K562 (cell line): ENCODE measurements around the gene FAM83D. TPM values are rescaled to one million over a fixed set of nuclear protein-coding genes. Genes with fewer than 3 reads are reported as not detected.

ENCODE experiments used
- ATAC-seq: fragments of 200-7000 bp; cut with Tn5 transposase; 3 replicates; pipeline ENCODE4 v1.9.1; 2020; ENCODE audit warnings: moderate library complexity
- BruUV-seq: library from RNA; stranded (reverse); fragments of 400-500 nt; replicated peaks from 2 replicates; lab custom pipeline; 2021; lab: Mats Ljungman, UMichigan
- CTCF ChIA-PET: fragments of 300-600 bp; formaldehyde crosslinking; extraction: SDS; loops from one replicate; lab custom pipeline; 2021; ENCODE audit warnings: low intra/inter-chr PET ratio; lab: Yijun Ruan, JAX
- POLR2A ChIA-PET: fragments of 300-600, 350-650 bp; sonication (Branson Sonifier 250); formaldehyde crosslinking; extraction: SDS; loops from one replicate; lab custom pipeline; 2021; ENCODE audit warnings: antibody characterized with exemption, inconsistent platforms; lab: Yijun Ruan, JAX
- DNase-seq, 4 experiments: peaks; one replicate each; pipeline versions ENCODE4 v3.0.0 to v3.0.0-alpha.2; 2011 to 2018; ENCODE audit warnings: low spot score in 3 of 4, mixed read lengths in 3 of 4; ENCODE audit errors: extremely low read depth in 1 of 4
- FAIRE-seq: peaks from 2 replicates; lab custom pipeline; 2011; peaks lifted over from hg19 to GRCh38; lab: Jason Lieb, UNC
- H2AFZ ChIP-seq: 2 replicates; pipeline ENCODE4 v1.6.0; 2011; ENCODE audit warnings: low read depth, low read length, control low read depth, inconsistent platforms
- H3K27ac ChIP-seq: fragments of 200-600 bp; 3 replicates; pipeline ENCODE4 v1.8.0; 2011; ENCODE audit warnings: low read depth, mild to moderate bottlenecking, control low read depth, inconsistent platforms, low read length, moderate library complexity, mixed read lengths; ENCODE audit errors: extremely low read depth
- H3K27me3 ChIP-seq, 2 experiments: fragments of 300-600 bp in 1 of 2; 2 replicates in 1 of 2; 3 replicates in 1 of 2; pipeline versions ENCODE4 v1.6.0 to v1.8.0; 2011; ENCODE audit warnings: inconsistent platforms in 2 of 2, low read length in 2 of 2, mild to moderate bottlenecking in 1 of 2, mixed read lengths in 1 of 2, moderate library complexity in 1 of 2; ENCODE audit not compliant: control insufficient read depth in 2 of 2, insufficient read depth in 2 of 2
- H3K36me3 ChIP-seq: fragments of 300-600 bp; 3 replicates; pipeline ENCODE4 v1.8.0; 2011; ENCODE audit warnings: mild to moderate bottlenecking, low read length, inconsistent platforms; ENCODE audit not compliant: control insufficient read depth, insufficient read depth
- H3K4me1 ChIP-seq, 2 experiments: fragments of 200-600 bp in 1 of 2; replicated peaks in 1 of 2; 2 replicates in 1 of 2; 3 replicates in 1 of 2; pipeline versions ENCODE4 v1.5.1 to v1.8.0; 2011; ENCODE audit warnings: inconsistent platforms in 2 of 2, low read length in 2 of 2, mild to moderate bottlenecking in 1 of 2, mixed read lengths in 1 of 2, moderate library complexity in 1 of 2; ENCODE audit not compliant: control insufficient read depth in 2 of 2, insufficient read depth in 2 of 2
- H3K4me2 ChIP-seq: 2 replicates; pipeline ENCODE4 v1.6.1; 2011; ENCODE audit warnings: low read length, control low read depth, inconsistent platforms, mixed read lengths; ENCODE audit not compliant: insufficient read depth
- H3K4me3 ChIP-seq: fragments of 200-600 bp; sonication (generic), shearing (Covaris generic); 2 replicates; pipeline ENCODE4 v1.5.1; 2016; ENCODE audit warnings: control low read depth, inconsistent platforms
- H3K79me2 ChIP-seq: fragments of 200-600 bp; 3 replicates; pipeline ENCODE4 v1.8.0; 2011; ENCODE audit warnings: low read length, inconsistent platforms; ENCODE audit not compliant: control insufficient read depth, insufficient read depth
- H3K9ac ChIP-seq, 2 experiments: 2 replicates each; pipeline versions ENCODE4 v1.6.0 to v1.6.1; 2011; ENCODE audit warnings: low read depth in 2 of 2, low read length in 2 of 2, control low read depth in 1 of 2, inconsistent platforms in 1 of 2, mild to moderate bottlenecking in 1 of 2, mixed read lengths in 1 of 2; ENCODE audit not compliant: insufficient read depth in 1 of 2
- H3K9me1 ChIP-seq: one replicate; pipeline ENCODE4 v1.6.0; 2011; ENCODE audit warnings: inconsistent platforms, mild to moderate bottlenecking, low read length, moderate library complexity; ENCODE audit not compliant: control insufficient read depth, insufficient read depth
- H3K9me3 ChIP-seq: replicated peaks from 2 replicates; pipeline ENCODE4 v1.5.1; 2011; ENCODE audit warnings: low read depth, low read length, inconsistent platforms; ENCODE audit not compliant: control insufficient read depth, insufficient read depth
- H4K20me1 ChIP-seq: replicated peaks from 2 replicates; pipeline ENCODE4 v1.6.1; 2011; ENCODE audit warnings: low read length, inconsistent platforms, mixed read lengths; ENCODE audit not compliant: control insufficient read depth, insufficient read depth
- HDGF ChIP-seq: fragments of 450-650 bp; IDR thresholded peaks from 2 replicates; pipeline ENCODE4 v1.6.1; 2016
- HES1 ChIP-seq: fragments of 450-650 bp; IDR thresholded peaks from 2 replicates; pipeline ENCODE4 v1.6.1; 2016; ENCODE audit warnings: low read depth, mild to moderate bottlenecking, moderate library complexity
- IFI16 ChIP-seq: fragments of 250-450 bp; sonication (Bioruptor Pico); IDR thresholded peaks from 2 replicates; pipeline ENCODE4 v2.1.2; 2022; ENCODE audit warnings: mild to moderate bottlenecking, inconsistent platforms
- KDM5B ChIP-seq: fragments of 200-600 bp; sonication (generic); IDR thresholded peaks from 2 replicates; pipeline ENCODE4 v1.6.1; 2012; ENCODE audit warnings: low read depth, mild to moderate bottlenecking, moderate library complexity, low read length, control low read depth, inconsistent platforms; ENCODE audit not compliant: insufficient replicate concordance
- MBD2 ChIP-seq: sonication (generic); IDR thresholded peaks from 2 replicates; pipeline ENCODE4 v1.6.1; 2016; ENCODE audit warnings: low read depth, borderline replicate concordance
- MXI1 ChIP-seq: IDR thresholded peaks from 2 replicates; pipeline ENCODE4 v1.6.1; 2011; ENCODE audit warnings: low read depth, mild to moderate bottlenecking, improper control_type of control experiment, low read length
- NEUROD1 ChIP-seq: fragments of 150-350 bp; IDR thresholded peaks from 2 replicates; pipeline ENCODE4 v1.6.1; 2014; ENCODE audit warnings: borderline replicate concordance, low read length, low read depth; ENCODE audit not compliant: partially characterized antibody
- RBBP5 ChIP-seq: fragments of 200-600 bp; sonication (generic); IDR thresholded peaks from 2 replicates; pipeline ENCODE4 v1.6.1; 2012; ENCODE audit warnings: borderline replicate concordance, mild to moderate bottlenecking, low read length, control low read depth, inconsistent platforms; ENCODE audit not compliant: insufficient read depth, poor library complexity, severe bottlenecking
- SAFB2 ChIP-seq: fragments of 200-400 bp; formaldehyde crosslinking; IDR thresholded peaks from 2 replicates; pipeline ENCODE4 v1.6.1; 2018; ENCODE audit warnings: borderline replicate concordance, low read length, low read depth, moderate library complexity; ENCODE audit not compliant: severe bottlenecking
- TEAD4 ChIP-seq, 2 experiments: sonication (generic) in 1 of 2; formaldehyde crosslinking in 1 of 2; IDR thresholded peaks; 2 replicates each; pipeline versions ENCODE4 v1.6.1 to v1.8.0; 2012 to 2022; ENCODE audit warnings: borderline replicate concordance in 1 of 2, inconsistent platforms in 1 of 2, low read length in 1 of 2, mild to moderate bottlenecking in 1 of 2, missing genetic modification reagents in 1 of 2
- WHSC1 ChIP-seq: IDR thresholded peaks from one replicate; pipeline ENCODE4 v1.6.1; 2012; ENCODE audit warnings: low read length, control low read depth, inconsistent platforms
- ZHX1 ChIP-seq: fragments of 150-350 bp; conservative IDR thresholded peaks from 2 replicates; pipeline ENCODE4 v1.6.1; 2014; ENCODE audit warnings: low read length
- ZNF75A ChIP-seq: fragments of 450-650 bp; formaldehyde crosslinking; IDR thresholded peaks from 2 replicates; pipeline ENCODE4 v1.4.0; 2020; ENCODE audit warnings: mild to moderate bottlenecking
- WGBS: fragments of 100-300 bp; shearing (Covaris generic); methylation state at CpG from one replicate; pipeline ENCODE4 v1.1.6; 2016; ENCODE audit warnings: low coverage, mixed read lengths; ENCODE audit not compliant: insufficient coverage; ENCODE audit errors: missing lambda C conversion rate; 5-methylcytosine and 5-hydroxymethylcytosine counted together
- in situ Hi-C: fragments of 300-500 bp; cut with MboI; formaldehyde crosslinking; loops from 4 replicates; pipeline ENCODE4 v1.15.0; 2018; ENCODE audit warnings: inconsistent platforms, mixed read lengths
- intact Hi-C: fragments of 100-400 bp; cut with micrococcal nuclease; formaldehyde crosslinking; loops from 2 replicates; pipeline ENCODE4 v1.14.2; 2022
- polyA plus RNA-seq, 8 experiments: library from polyadenylated mRNA; depleted of rRNA in 4 of 8; stranded (reverse) in 5 of 8; unstranded in 3 of 8; fragments of >200 nt; fragmentation: Nextera tagmentation in 2 of 8; fragmentation: Illumina TruSeq in 1 of 8; extraction: Ambion mirVana in 2 of 8; extraction: Trizol in 1 of 8; gene quantifications; 2 replicates each; pipeline versions ENCODE4 v1.2.1 to v1.2.3, GENCODE V29; 2011 to 2014; ENCODE audit warnings: inconsistent platforms in 1 of 8, missing spikeins in 1 of 8
- total RNA-seq, 7 experiments: library from RNA; depleted of rRNA in 6 of 7; stranded (reverse); fragments of >200 nt in 6 of 7; fragmentation: Illumina TruSeq in 2 of 7; extraction: Trizol in 2 of 7; gene quantifications; 2 replicates each; pipeline versions ENCODE4 v1.2.1 to v1.2.3, GENCODE V29; 2011 to 2021; ENCODE audit warnings: low replicate concordance in 1 of 7

FAM83D gene
- total and polyA plus RNA-seq, 9 of the 15 experiments (the other 6 are each of a cell fraction or from before 2014, with no cell fraction given), result 8.2 to 66.1 (median 43.5) TPM

GRCh38 chr20:38926934-38927616 lies 858 bp downstream of the FAM83D start (continued):
- TF ChIP-seq TEAD4 (IDR thresholded peaks at IDR 0.05; ENCODE audit: low read length), result 0 out of 2 replicates have a peak, but pooled peaks have one; percentile 8
- no peak for TF ChIP-seq TEAD4 (CRISPR knock-in tag; IDR thresholded peaks at IDR 0.05; ENCODE audit: borderline replicate concordance)
- no peak for TF ChIP-seq HES1
- peak; percentile 28 for TF ChIP-seq RBBP5
- TF ChIP-seq NEUROD1, result no peak
- TF ChIP-seq MBD2, result no peak

DNA sequence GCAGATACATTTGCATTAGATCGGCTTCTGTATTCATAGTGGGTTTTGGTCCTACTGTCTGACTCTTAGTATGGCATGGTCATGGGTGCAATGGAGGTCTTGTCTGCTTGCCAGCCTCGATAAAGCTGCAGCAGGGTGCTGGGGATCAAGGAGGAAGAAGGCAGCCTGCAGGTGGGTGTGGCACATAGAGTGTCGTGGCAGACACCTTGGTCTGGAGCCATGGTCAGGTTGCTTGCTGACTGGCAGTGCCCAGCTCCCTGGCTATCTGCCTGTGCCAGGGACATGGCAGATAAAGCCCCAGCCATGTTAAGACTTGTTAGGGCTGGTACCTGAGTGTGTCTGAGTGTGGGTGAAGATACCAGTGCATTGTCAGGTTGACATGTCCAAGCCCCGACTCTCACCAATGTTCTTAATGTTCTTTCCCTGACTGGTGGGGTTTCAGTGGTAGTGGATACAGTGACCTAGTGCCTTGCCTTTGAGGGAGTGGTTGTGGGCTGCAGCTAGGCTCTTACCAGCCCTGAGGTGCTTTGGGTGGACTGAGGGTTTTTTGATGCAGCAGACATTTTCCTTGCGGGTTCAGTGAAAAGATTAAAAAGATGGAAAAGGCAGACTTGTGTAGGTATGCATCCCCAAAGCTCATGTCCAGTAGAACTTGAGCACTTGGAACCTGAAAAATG lies 1.8 kb downstream of the FAM83D start:
- WGBS, result 1% methylated on average over 5 of the region's 5 CpGs
- in situ Hi-C loops (no loop called here), intact Hi-C loops (no loop called here)
- H3K4me2 ChIP-seq, result peak overlapping the region; percentile 100
- H3K4me1 ChIP-seq, result peaks cover 17 to 34% of the 10 kb centered on the region in 2 experiments; a peak in 4 of 5 replicates
- FAIRE-seq (peak; percentile 58), ATAC-seq (no peak), DNase-seq (peak in 1 of 4 experiments; percentile 37)
- ChIA-PET CTCF (no interaction called here), POLR2A (interaction anchor here (0.5 to 4.9 kb wide), 17 partner anchors 9 to 277 kb away, joined by 3 to 46 read pairs (median 4); partner anchors contain the start of gene DHX35)
- H3K9ac ChIP-seq, result peak overlapping the region; percentile 91 to 99
- BruUV-seq, result no TSS peak
- H3K79me2 ChIP-seq, result peaks cover 69% of the 10 kb centered on the region
- H3K27me3 ChIP-seq, result no peaks in the 10 kb centered on the region
- H3K4me3 ChIP-seq, result peak overlapping the region; percentile 98
- peaks cover 57% of the 10 kb centered on the region for H3K36me3 ChIP-seq
- no peak overlapping the region for H2AFZ ChIP-seq
- peak overlapping the region; percentile 94 for H3K27ac ChIP-seq
- H3K9me3 ChIP-seq, result no peaks in the 10 kb centered on the region
- peaks cover 10% of the 10 kb centered on the region for H3K9me1 ChIP-seq
- peaks cover 43% of the 10 kb centered on the region for H4K20me1 ChIP-seq
- TF ChIP-seq KDM5B (no peak), WHSC1 (no peak), ZHX1 (no peak), HDGF (0 out of 2 replicates have a peak, but pooled peaks have one; percentile 18), ZNF75A (CRISPR knock-in tag) (no peak), SAFB2 (no peak), IFI16 (CRISPR knock-in tag) (no peak), MXI1 (peak; percentile 64; the same call in 1 of the 2 replicates)
